D721Med (cell line): ENCODE data around the gene MIOS.
"Not testable (repeated sequence)": the region's sequence is repeated elsewhere in the genome, so short reads cannot be mapped to it uniquely, and the experiment has no call there.

Source experiments
- DNase-seq: peaks from one replicate; pipeline ENCODE4 v3.0.0; 2011; ENCODE audit warnings: low spot score; ENCODE audit not compliant: insufficient read length
- FAIRE-seq: peaks from 2 replicates; lab custom pipeline; 2011; peaks lifted over from hg19 to GRCh38; lab: Jason Lieb, UNC
- TF ChIP-seq, protein P1 (sequence below): IDR thresholded peaks from 2 replicates; pipeline ENCODE4 v1.5.1; 2012; ENCODE audit warnings: mild to moderate bottlenecking, control low read depth; ENCODE audit not compliant: insufficient read depth; ENCODE audit errors: missing control alignments

Gene MIOS

DNA sequence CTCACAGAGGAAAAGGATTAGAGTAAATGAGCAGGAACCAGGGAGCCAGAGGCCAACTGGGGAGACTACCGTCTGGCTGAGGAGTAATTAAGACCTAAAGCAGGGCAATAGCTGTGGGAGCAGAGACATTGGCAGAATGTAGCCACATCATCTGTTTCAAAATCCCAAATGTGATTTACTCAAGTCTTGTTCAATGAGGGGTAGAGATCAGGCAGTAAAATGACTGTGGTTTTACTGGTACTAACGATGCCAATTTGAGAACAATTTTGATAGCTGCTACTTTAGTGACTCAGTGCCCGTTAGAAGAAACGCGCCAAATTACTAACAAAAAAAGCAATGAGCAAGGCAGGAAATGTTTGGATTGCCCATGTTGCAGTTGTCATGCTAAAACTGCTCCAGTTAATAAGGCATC lies 12.7 kb upstream of the MIOS start:
- no peak for DNase-seq
- TF ChIP-seq, protein P1, sequence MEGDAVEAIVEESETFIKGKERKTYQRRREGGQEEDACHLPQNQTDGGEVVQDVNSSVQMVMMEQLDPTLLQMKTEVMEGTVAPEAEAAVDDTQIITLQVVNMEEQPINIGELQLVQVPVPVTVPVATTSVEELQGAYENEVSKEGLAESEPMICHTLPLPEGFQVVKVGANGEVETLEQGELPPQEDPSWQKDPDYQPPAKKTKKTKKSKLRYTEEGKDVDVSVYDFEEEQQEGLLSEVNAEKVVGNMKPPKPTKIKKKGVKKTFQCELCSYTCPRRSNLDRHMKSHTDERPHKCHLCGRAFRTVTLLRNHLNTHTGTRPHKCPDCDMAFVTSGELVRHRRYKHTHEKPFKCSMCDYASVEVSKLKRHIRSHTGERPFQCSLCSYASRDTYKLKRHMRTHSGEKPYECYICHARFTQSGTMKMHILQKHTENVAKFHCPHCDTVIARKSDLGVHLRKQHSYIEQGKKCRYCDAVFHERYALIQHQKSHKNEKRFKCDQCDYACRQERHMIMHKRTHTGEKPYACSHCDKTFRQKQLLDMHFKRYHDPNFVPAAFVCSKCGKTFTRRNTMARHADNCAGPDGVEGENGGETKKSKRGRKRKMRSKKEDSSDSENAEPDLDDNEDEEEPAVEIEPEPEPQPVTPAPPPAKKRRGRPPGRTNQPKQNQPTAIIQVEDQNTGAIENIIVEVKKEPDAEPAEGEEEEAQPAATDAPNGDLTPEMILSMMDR: no peak
- peak; percentile 95 for FAIRE-seq

DNA sequence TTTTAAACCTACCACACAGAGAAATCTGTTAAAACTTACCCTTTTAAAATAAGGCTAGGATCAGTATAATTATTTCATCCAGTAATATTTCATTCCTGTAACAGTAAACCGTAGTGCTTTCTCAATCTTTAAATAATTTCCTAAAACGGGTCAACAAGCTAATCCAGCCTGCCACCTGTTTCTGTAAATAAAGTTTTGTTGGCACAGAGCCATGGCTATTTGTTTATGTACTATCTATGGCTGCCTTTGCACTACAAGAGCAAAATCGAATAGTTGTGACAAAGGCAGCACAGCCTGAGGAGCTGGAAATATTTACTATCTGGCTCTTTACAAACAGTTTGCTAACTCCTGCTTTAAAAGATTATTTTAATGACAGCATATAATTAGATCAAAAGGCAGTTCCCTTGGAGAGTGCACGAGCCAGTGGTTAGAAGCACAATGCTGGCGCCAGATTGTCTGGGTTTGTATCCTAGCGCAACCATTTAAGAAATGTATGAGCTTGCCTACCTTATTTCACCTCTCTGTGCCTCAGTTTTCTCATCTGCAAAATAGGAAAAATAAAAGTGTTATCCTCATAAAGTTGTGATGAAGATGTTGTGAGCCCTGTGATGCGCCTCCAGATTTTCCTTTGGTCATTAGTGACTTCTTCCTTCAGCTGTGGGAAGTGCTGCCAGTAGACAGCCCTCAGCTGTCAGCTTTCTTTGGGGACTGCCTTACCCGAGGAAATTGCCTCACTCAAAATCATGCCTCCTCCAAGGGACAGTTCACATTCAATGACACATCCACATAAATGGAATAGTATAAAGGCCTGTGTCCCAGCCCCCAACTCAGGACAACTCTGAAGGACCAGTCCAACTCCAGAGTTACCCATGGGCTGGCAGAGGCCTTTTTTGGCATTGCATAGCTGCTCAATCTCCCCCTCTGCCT lies 11.8 kb upstream of the MIOS start:
- DNase-seq (no peak), FAIRE-seq (peak; percentile 93)

DNA sequence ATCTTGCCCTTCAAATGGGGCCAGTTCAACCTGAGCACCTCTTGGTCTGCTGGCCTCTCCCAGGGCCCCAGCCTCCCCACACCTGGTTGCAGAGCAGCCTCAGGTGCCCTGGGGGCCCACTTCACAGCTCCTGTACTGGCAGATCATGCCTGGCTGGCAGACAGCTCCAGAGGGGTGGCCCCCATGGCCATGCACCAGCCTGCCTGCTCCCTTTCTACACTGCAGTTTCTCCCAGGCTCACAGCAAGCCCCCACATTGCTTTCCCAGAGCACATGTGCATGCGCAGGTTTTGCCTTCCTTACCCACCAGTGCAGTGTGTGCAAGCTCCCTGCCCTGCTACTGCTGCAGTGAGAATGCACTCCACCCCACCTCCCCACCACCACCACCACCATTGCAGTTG lies 9.8 kb upstream of the MIOS start:
- DNase-seq (no peak), FAIRE-seq (no peak)
- TF ChIP-seq, protein P1: no peak

More for the DNA sequence above, 11.8 kb upstream of the MIOS start:
- TF ChIP-seq, protein P1: no peak

DNA sequence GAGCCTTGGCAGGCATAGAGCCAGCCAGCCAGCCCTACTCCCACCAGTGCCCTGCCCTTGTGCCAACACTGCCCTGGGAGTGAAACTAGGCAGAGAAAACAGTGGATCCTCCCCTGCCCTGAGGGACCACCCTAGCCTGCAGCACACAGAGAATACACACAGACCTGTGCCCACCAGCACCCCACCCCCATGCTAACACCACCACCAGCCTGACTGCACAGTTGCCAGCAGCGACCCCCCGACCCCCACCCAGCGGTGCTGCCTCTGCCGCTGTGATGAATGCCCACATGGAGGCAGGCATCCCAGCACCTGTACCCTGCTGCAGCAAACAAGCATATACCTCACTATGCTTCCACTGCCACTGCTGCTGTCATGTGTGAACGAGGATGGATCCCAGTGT lies 9.4 kb upstream of the MIOS start:
- no peak for FAIRE-seq
- DNase-seq: no peak
- TF ChIP-seq, protein P1: no peak

DNA sequence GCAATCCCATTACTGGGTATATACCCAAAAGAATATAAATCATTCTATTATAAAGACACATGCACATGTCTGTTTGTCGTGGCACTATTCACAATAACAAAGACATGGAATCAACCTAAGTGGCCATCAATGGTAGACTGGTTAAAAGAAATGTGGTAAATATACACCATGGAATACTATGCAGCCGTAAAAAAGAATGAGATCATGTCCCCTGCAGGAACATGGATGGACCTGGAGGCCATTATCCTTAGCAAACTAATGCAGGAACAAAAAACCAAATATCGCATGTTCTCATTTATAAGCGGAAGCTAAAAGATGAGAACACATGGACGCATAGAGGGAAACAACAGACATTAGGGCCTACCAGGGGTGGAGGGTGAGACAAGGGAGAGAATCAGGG lies 5.1 kb upstream of the MIOS start:
- DNase-seq, FAIRE-seq: not testable (repeated sequence)

DNA sequence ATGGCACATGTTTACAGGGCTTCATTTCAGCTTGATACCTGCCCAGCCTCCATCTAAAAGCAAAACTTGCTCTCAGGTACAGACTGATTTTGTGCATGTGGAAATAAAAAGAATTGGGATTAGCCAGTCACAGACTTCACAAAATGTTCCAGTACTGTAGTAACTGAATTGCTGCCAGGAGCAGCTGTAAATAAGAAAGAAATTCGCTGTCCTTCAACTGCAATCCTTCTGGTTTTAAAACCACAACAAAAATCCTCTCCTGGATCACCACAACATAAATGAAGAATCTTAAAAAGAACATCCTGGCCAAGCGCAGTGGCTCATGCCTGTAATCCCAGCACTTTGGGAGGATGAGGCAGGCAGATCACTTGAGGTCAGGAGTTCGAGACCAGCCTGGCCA lies 3.9 kb upstream of the MIOS start:
- DNase-seq: no peak
- no peak for FAIRE-seq

DNA sequence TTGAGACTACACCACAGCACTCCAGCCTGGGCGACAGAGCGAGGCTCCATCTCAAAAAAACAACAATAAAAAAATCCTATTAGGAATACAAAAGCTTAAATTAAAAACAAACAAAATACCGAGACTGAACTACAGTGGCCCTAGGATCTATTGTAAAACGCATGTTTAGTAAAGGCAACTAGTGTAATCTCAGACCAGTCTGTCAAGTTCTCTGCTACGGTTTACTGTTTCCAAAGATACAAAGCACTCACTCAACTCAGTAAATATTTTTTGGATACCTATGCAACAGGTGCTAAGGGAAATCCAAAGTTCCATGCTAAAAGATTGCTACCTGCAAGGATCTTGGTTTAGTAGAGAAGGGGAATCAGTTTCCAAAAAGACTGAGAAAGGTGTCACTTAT lies 3.4 kb upstream of the MIOS start:
- DNase-seq (no peak), FAIRE-seq (no peak)
- TF ChIP-seq, protein P1: no peak

More for the DNA sequence above, 3.9 kb upstream of the MIOS start:
- TF ChIP-seq, protein P1: no peak
